ENCODE measurements around the gene PPFIBP1.

DNA sequence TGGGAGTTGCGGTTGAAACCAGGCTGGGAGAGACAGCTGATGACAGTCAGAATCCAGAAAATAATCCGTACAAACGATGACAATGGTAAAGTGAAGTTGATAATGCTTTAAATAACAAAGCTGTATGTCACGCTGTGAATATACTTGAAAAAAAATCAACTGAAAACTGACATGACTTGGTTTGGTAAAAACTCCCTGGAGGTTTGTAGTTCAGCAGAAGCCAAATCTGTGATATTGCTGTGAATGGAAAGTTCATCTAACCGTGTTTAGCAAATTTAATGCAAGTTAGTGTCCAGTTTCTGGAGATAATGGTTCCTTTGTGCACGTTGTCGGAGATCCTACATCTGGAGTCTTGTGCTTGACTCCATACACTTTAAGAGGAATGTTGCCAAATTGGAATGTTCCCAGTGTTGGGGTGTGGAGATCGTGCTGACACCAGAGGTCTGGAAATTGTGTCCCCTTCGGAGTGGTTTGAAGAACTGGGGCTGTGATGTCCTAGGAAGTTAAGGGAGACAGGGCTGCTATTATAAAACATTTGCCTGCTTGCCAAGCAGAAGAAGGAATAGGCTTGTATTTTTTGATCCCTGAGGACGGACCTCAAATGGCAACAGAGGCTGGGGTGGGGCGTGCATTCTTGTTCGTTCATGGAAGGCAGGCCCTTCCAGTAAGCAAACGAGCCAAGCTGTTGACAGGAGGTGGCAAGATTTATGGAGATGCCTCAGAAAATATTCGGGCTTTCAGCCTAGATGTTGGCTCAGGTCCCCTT, 30.6 kb downstream of the PPFIBP1 start:
- TF ChIP-seq RCOR1 (IDR thresholded peaks at IDR 0.05; ENCODE audit: low read depth, low read length), result no peak
- TF ChIP-seq, protein P1, sequence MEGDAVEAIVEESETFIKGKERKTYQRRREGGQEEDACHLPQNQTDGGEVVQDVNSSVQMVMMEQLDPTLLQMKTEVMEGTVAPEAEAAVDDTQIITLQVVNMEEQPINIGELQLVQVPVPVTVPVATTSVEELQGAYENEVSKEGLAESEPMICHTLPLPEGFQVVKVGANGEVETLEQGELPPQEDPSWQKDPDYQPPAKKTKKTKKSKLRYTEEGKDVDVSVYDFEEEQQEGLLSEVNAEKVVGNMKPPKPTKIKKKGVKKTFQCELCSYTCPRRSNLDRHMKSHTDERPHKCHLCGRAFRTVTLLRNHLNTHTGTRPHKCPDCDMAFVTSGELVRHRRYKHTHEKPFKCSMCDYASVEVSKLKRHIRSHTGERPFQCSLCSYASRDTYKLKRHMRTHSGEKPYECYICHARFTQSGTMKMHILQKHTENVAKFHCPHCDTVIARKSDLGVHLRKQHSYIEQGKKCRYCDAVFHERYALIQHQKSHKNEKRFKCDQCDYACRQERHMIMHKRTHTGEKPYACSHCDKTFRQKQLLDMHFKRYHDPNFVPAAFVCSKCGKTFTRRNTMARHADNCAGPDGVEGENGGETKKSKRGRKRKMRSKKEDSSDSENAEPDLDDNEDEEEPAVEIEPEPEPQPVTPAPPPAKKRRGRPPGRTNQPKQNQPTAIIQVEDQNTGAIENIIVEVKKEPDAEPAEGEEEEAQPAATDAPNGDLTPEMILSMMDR (IDR thresholded peaks at IDR 0.05), result no peak
- no peak for TF ChIP-seq POLR2A (IDR thresholded peaks at IDR 0.05; ENCODE audit: low read length)
- no peak for TF ChIP-seq EP300 (IDR thresholded peaks at IDR 0.05)
- TF ChIP-seq HOXA7 (CRISPR knock-in tag; IDR thresholded peaks at IDR 0.05), result no peak
- no peak for TF ChIP-seq ESRRA (IDR thresholded peaks at IDR 0.05; ENCODE audit: borderline replicate concordance, low read length)
- no peak for TF ChIP-seq JUN (IDR thresholded peaks at IDR 0.05)
- TF ChIP-seq HDAC2 (IDR thresholded peaks at IDR 0.05), result no peak
- no peak for TF ChIP-seq MAFK (IDR thresholded peaks at IDR 0.05; ENCODE audit: partially characterized antibody)
- TF ChIP-seq, protein P2, sequence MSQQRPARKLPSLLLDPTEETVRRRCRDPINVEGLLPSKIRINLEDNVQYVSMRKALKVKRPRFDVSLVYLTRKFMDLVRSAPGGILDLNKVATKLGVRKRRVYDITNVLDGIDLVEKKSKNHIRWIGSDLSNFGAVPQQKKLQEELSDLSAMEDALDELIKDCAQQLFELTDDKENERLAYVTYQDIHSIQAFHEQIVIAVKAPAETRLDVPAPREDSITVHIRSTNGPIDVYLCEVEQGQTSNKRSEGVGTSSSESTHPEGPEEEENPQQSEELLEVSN (IDR thresholded peaks at IDR 0.05; ENCODE audit: borderline replicate concordance, low read depth), result no peak
- TF ChIP-seq, protein P3, sequence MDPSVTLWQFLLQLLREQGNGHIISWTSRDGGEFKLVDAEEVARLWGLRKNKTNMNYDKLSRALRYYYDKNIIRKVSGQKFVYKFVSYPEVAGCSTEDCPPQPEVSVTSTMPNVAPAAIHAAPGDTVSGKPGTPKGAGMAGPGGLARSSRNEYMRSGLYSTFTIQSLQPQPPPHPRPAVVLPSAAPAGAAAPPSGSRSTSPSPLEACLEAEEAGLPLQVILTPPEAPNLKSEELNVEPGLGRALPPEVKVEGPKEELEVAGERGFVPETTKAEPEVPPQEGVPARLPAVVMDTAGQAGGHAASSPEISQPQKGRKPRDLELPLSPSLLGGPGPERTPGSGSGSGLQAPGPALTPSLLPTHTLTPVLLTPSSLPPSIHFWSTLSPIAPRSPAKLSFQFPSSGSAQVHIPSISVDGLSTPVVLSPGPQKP (IDR thresholded peaks at IDR 0.05; ENCODE audit: low read depth, low read length), result no peak
- TF ChIP-seq FOSL2 (IDR thresholded peaks at IDR 0.05), result no peak
- no peak for TF ChIP-seq FOSL2 (CRISPR knock-in tag; IDR thresholded peaks at IDR 0.05)
- no peak for TF ChIP-seq CEBPB (IDR thresholded peaks at IDR 0.05)
- TF ChIP-seq RFX5 (IDR thresholded peaks at IDR 0.05), result no peak

Measured in A549 (cell line).